Limb (tissue), 2 donors: ENCODE measurements around the gene HADH.
A peak's percentile ranks its signal among the peaks of the same experiment; 100 is the strongest.

ENCODE experiments used
- DNase-seq, 2 donors: peaks; one replicate each; pipeline ENCODE4 v3.0.0-alpha.2; 2016; ENCODE audit errors: extremely low spot score in 2 of 2

Gene HADH

GRCh38 chr4:108055787-108056186, 66.1 kb downstream of the HADH start:
- no peak for DNase-seq

DNA sequence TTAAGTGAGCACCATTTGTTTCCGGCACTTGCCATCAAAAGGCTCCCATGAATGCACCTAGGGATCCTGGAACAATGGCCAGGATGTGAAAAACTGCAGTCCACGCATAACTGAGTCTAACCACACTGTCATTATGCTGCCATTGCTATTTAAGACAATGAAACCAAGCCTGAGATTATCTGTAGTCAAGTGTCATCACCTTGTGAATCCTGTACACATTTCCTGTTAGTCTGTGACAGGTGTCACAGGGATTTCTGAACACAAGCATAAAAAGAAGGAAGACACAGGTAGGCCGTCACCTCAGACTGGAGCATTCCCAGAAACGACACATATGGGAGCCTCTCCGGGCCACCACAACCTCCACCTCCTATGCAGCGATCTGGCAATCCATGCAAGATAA, 66.7 kb downstream of the HADH start:
- no peak for DNase-seq

- no peak for DNase-seq
Observed at GRCh38 chr4:108058685-108059440, 69.2 kb downstream of the HADH start.

GRCh38 chr4:108060164-108060563, 70.5 kb downstream of the HADH start:
- DNase-seq: peak in 1 of 2 donors; percentile 45

- no peak for DNase-seq
Observed at GRCh38 chr4:108060686-108061321, 71.1 kb downstream of the HADH start.

DNA sequence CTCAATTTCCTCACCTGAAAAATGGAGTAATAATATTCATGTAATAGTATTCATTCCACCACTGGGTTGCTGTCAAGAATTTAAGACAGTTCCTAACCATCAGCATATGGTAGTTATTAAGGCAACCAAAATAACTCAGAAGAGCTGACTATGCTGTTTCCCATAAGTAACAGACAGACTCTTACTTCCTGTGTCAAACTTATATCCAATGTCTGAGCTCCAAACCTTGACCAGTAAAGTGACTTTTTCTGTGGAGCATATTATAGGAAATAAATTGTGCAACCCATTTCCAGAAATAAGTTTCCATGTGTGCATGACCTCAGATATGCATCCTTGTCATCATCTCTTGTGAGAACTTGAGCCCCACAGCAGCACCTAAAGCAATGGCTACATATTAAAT, 78.8 kb downstream of the HADH start:
- DNase-seq: no peak

DNA sequence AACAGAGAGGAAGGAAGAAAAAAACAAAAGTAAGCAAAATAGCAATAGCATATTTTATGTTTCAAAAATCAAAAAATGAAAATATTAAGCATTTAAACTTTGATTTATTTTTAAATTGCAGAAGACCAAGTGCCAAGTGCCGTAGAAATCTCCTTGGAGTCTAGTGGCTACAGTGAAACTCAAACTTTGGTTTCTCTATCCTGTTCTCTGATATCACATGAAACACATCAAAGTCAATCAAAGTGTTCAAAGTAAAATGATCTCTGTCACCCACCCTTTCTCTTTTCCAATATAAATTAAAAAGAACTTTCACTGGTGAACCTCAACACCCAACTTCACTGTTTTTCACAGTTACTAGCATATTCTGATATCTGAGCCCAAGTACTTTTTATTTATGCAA, 81.1 kb downstream of the HADH start:
- DNase-seq: no peak

DNA sequence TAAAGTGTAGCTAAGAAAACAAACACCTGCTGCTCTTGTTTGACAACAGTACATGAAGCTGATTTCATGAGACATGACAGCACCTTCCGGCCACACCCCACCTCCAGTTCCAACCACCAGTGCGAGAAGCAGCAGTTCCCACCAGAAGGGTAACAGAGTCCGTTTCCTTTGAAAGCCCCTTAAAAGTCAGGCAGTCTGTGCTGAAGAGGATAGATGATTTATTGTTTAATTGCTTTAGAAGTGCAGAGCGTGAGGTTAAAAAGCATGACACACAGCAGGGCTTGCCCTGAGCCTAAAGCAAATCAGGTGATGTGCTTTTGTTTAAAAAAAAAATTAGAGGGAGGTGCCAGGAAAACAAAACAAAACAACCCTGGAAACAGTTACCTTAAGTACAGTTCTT, 82.6 kb downstream of the HADH start:
- DNase-seq: no peak

- no peak for DNase-seq
Observed at GRCh38 chr4:108078024-108078733, 88.5 kb downstream of the HADH start.

- DNase-seq: no peak
Observed at GRCh38 chr4:108080747-108081146, 91.1 kb downstream of the HADH start.

DNA sequence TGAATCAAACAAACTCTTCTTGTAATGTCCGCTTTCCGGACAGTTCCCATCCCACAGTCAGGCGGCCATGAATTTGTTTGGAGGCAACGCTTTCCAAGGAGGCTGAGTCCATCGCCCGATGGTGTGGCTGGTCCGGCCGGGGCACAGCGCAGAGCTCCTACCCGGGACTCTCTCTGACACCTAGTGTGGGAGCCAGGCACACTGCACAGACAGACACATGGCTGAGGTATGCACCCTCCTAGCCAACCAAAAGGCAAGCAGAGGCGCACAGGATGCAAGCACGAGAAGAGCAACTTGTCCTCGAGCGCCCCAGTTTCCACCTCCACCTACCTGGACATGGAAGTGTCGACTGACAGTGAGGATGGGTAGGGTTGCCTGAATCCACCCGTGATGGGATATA, 91.6 kb downstream of the HADH start:
- DNase-seq: no peak
